PFSK-1 (cell line): ENCODE data around the gene NCLN.

Experiments used
- FOXP2 ChIP-seq: optimal IDR thresholded peaks from 2 replicates; pipeline ENCODE3; 2011; ENCODE audit warnings: borderline replicate concordance, control low read depth, inconsistent platforms; ENCODE audit not compliant: insufficient read depth; ENCODE audit errors: extremely low read length, extremely low read depth
- POLR2AphosphoS5 ChIP-seq: IDR thresholded peaks from 2 replicates; pipeline ENCODE4 v1.6.1; 2012; ENCODE audit warnings: low read depth, mild to moderate bottlenecking, control low read depth, low read length, moderate library complexity
- REST ChIP-seq, 2 experiments: IDR thresholded peaks; 2 replicates each; pipeline versions ENCODE4 v1.6.1 to v1.8.0; 2011 to 2012; ENCODE audit warnings: low read depth in 2 of 2, low read length in 2 of 2, control low read depth in 1 of 2, inconsistent platforms in 1 of 2, mild to moderate bottlenecking in 1 of 2, moderate library complexity in 1 of 2; ENCODE audit not compliant: insufficient read depth in 1 of 2
- SIN3A ChIP-seq: IDR thresholded peaks from 2 replicates; pipeline ENCODE4 v1.6.1; 2012; ENCODE audit warnings: mild to moderate bottlenecking, low read length, moderate library complexity, borderline replicate concordance; ENCODE audit not compliant: insufficient read depth
- TAF1 ChIP-seq: IDR thresholded peaks from 2 replicates; pipeline ENCODE4 v1.6.1; 2012; ENCODE audit warnings: low read length, control low read depth, borderline replicate concordance; ENCODE audit not compliant: insufficient read depth

The NCLN gene

GRCh38 chr19:3224346-3225168 is 38.8 kb downstream of the NCLN start, which contains the start of gene CELF5:
CELF5 (plus strand) TSS chr19:3224661; CDS start chr19:3224740, 79 bp downstream.
- no peak for TF ChIP-seq SIN3A
- no peak for TF ChIP-seq TAF1
- TF ChIP-seq REST (IDR thresholded peaks at IDR 0.05; ENCODE audit: insufficient read depth in 1 of 2, low read depth in 2 of 2, low read length in 2 of 2): no peak
- TF ChIP-seq POLR2AphosphoS5: no peak
- no peak for TF ChIP-seq FOXP2

GRCh38 chr19:3225169-3225485 is 39.4 kb downstream of the NCLN start:
- TF ChIP-seq FOXP2 (no peak), POLR2AphosphoS5 (no peak), TAF1 (no peak), REST (IDR thresholded peaks at IDR 0.05; ENCODE audit: insufficient read depth in 1 of 2, low read depth in 2 of 2, low read length in 2 of 2) (no peak), SIN3A (no peak)

GRCh38 chr19:3225677-3226093 is 40.0 kb downstream of the NCLN start:
- TF ChIP-seq SIN3A (no peak), FOXP2 (no peak), POLR2AphosphoS5 (no peak)

GRCh38 chr19:3227054-3227626 is 41.4 kb downstream of the NCLN start:
- no peak for TF ChIP-seq TAF1
- no peak for TF ChIP-seq FOXP2
- no peak for TF ChIP-seq SIN3A

- TF ChIP-seq POLR2AphosphoS5: no peak
- no peak for TF ChIP-seq SIN3A
- TF ChIP-seq REST (IDR thresholded peaks at IDR 0.05; ENCODE audit: insufficient read depth in 1 of 2, low read depth in 2 of 2, low read length in 2 of 2): no peak
- no peak for TF ChIP-seq FOXP2
- no peak for TF ChIP-seq TAF1
Measured at GRCh38 chr19:3229346-3229743, 43.6 kb downstream of the NCLN start.

GRCh38 chr19:3229888-3230496 is 44.3 kb downstream of the NCLN start:
- TF ChIP-seq TAF1 (no peak), POLR2AphosphoS5 (no peak), REST (IDR thresholded peaks at IDR 0.05; ENCODE audit: insufficient read depth in 1 of 2, low read depth in 2 of 2, low read length in 2 of 2) (no peak), FOXP2 (no peak), SIN3A (no peak)
